GM19397 (cell line): ENCODE data around the gene IFIT3.
A peak's percentile ranks its signal among the peaks of the same experiment; 100 is the strongest.
"Not testable (repeated sequence)": the region's sequence is repeated elsewhere in the genome, so short reads cannot be mapped to it uniquely, and the experiment has no call there.

Experiments used
- ATAC-seq: cut with Tn5 transposase; IDR thresholded peaks from one replicate; pipeline ENCODE4 v1.9.1; 2021; ENCODE audit warnings: mild to moderate bottlenecking, moderate library complexity; ENCODE audit not compliant: unreplicated experiment

The IFIT3 gene, protein sequence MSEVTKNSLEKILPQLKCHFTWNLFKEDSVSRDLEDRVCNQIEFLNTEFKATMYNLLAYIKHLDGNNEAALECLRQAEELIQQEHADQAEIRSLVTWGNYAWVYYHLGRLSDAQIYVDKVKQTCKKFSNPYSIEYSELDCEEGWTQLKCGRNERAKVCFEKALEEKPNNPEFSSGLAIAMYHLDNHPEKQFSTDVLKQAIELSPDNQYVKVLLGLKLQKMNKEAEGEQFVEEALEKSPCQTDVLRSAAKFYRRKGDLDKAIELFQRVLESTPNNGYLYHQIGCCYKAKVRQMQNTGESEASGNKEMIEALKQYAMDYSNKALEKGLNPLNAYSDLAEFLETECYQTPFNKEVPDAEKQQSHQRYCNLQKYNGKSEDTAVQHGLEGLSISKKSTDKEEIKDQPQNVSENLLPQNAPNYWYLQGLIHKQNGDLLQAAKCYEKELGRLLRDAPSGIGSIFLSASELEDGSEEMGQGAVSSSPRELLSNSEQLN

GRCh38 chr10:89327803-89328441, at the start of gene IFIT3:
Gene IFIT3, plus strand, starts transcription at chr10:89327997. Its CDS starts 77 bp downstream, at chr10:89328074.
- no peak for ATAC-seq

- no peak for ATAC-seq
Measured at GRCh38 chr10:89278034-89278535, 49.7 kb upstream of the IFIT3 start.

- ATAC-seq: no peak
Measured at GRCh38 chr10:89278900-89279392, 48.9 kb upstream of the IFIT3 start.

- ATAC-seq: no peak
Measured at GRCh38 chr10:89279421-89279869, 48.4 kb upstream of the IFIT3 start.

DNA sequence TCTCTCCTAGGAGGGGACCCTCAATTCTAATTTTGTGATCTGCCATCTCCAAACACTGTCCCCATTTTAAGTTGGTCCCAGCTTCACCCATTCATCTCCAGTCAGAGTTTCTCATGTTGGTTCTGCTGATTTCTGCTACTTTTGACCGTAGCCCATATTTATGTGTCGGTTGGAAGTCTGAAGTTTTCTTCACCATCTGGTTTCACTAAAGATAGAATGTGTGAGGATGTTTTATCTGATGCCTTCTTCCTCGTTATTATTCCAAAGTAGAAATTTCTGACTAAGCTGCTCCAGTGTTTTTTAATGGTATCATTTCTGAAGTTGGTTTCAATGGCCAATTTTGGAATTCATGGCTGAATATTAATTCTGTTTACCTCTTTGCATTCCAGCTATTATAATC, 47.3 kb upstream of the IFIT3 start:
- ATAC-seq: no peak

DNA sequence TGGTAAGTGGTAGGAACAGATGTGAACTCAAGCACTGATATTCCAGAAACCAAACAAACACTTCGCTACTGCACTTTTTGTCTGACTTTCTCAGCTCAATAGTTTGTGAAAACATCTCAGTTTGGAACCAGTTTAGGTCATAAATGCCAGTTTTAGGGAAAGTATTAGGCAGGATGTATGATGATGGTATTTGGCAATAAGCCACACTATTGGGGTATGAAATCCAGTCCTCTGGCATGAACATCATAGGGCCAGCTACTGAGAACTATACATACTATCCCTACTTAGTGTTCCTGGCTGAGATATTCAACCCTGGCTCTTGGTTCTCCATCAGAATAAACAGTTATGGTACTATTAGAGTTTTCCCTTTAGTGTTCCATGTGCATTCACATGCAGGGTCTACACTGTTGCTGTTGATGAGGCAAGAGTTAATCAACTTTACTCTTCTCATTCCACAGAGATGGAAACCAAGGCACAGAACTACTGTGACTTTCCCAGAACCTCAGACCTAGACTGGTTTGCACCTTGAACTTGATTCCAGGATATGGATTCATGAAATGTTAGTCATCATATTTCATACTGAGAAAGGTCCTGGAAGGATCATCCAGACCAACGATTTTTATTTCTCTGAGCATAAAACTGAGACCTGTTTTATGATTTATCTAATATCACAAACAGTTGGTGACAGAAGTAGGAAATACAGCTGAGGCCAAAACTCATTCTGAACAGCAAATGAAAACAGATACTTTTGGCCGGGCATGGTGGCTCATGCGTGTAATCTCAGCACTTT, 46.0 kb upstream of the IFIT3 start:
- no peak for ATAC-seq

- no peak for ATAC-seq
Measured at GRCh38 chr10:89283025-89283935, 44.5 kb upstream of the IFIT3 start.

DNA sequence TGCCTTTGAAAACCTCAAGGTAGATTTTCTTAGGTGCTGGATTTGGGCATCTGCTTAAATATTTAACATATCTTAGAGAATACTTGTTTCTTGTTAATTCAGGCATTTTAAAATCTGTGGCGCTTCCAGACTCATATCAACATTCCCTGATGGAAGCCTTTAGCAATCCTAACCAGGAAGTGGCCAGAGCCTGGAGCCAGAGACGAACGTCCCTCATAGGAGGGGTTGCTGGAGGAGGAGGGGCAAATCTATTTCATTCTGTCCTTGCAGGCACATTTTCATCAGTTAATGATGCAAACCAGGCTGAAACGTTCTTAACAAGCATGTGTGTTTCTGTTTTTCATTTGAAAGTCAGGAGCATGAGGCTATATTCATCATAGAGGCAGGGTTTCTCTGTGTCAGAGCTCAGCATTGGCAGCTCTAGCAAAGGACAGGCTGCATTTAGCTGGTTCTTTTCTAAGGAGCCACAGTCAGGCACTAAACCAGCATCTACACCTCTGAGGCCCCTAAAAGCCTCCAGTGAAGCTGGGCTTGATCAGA, 43.8 kb upstream of the IFIT3 start:
- ATAC-seq: no peak

GRCh38 chr10:89284711-89285110, 43.1 kb upstream of the IFIT3 start:
- not testable (repeated sequence) for ATAC-seq

- not testable (repeated sequence) for ATAC-seq
Measured at GRCh38 chr10:89285303-89285702, 42.5 kb upstream of the IFIT3 start.

GRCh38 chr10:89294721-89295239, 33.0 kb upstream of the IFIT3 start:
- no peak for ATAC-seq

DNA sequence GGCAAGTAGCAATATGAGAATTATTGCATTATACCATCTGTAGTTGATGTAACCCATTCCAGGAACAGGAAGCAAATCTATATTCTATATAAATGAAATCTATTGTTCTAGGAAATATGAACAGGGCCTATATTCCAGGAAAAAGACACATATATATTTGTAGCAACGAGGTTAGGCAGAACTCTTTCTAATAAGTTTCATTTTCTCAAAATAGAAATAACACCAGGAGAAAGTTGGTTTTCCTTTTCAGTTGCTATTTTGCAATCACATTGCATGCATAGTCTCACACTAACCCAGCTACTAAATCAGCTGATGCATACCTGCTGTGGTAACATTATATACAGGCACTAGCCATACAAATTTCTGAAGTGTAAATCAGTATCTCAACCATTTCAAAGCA, 32.2 kb upstream of the IFIT3 start:
- no peak for ATAC-seq

DNA sequence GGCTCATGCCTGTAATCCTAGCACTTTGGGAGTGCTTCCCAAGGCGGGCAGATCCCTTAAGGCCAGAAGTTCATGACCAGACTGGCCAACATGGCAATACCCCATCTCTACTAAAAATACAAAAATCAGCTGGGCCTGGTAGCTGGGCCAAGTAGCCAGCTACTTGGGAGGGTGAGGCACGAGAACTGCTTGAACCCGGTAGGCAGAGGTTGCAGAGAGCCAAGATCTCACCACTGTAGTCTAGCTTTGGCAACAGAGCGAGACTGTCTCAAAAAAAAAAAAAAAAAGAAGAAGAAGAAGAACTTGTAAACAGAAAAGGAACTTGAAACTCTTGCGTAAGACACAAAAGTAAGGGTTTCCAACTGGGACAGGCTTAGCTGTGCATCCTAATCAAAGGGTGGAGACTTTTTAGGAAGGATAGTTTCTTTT, 31.6 kb upstream of the IFIT3 start:
- ATAC-seq: no peak

DNA sequence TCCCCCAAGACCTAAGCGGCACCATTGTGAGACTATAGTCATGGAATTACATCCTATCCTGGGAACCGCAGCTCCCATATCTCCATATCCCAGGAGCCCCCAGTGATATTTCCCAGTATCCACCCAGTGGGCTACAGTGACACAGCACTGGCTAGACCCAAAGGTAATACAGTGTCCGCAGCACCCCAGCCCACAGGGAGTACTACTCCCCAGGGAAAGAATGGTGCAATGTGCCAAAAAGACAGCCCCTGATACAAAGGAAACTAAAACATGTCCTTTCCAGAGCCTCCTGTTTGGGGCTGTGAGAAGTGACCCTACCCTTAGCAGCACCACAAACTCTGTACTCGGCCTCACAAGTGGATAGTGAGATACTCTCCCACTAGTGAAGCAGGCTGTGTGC, 30.4 kb upstream of the IFIT3 start:
- no peak for ATAC-seq

GRCh38 chr10:89297791-89298190, 30.0 kb upstream of the IFIT3 start:
- no peak for ATAC-seq

DNA sequence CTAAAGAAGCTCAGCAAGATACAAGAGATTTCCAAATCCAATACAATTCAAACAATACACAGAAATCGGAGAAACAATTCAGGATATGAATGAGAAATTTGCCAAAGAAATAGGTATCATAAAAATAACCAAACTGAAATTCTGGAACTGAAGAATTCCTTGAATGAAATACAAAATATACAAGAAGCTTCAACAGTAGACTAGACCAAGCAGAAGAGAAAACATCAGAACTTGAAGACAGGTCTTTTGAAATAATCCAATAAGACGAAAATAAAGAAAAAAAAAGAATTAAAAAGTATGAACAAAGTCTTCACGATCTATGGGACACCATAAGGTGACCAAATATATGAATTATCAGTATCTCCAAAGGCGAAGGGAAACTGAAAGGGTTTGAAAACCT, 28.8 kb upstream of the IFIT3 start:
- ATAC-seq: no peak

DNA sequence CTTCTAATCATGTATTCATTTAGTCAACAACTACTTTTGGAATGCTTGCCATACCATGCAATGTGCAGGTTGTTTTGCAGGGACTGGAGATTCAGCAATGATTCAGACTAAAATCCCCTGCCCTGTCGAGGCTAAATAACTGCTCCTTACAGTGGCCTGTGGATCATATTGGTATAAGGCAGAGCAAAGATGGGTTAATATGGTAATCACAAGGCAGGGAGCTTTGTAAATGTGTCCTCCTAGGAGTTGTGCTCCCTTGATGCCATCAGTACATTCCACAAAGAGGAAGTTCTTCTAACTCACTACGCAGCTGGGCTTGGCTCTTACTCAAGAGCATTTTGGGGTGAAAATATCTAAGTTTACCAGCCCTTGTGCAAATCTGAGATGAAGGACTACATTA, 26.6 kb upstream of the IFIT3 start:
- ATAC-seq: no peak

DNA sequence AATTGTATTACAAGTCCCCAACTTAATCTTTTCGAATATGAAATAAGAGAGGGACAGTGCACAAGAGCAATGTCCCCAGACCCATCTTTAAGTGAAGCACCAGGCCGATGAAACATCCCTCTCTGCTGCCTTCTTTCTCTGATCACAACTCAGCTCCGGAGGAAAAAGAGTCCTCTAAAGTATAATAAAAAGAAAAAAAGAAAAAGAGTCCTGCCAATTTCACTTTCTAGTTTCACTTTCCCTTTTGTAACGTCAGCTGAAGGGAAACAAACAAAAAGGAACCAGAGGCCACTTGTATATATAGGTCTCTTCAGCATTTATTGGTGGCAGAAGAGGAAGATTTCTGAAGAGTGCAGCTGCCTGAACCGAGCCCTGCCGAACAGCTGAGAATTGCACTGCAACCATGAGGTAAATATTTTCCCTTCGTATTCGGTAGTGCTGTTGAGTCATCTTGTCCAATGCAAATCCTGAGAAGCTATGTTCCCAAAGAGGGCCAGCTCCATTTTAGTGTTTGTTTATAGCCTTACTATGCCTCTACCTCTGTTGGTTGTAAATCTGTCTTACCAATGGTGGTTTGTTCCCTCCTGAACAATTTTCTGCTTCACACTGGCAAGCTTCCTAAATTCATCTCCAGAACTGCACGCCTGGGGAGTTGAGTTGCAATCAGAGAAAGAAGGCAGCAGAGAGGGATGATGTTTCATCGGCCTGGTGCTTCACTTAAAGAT, 25.9 kb upstream of the IFIT3 start, which contains the start of gene IFIT2:
Gene IFIT2, plus strand, starts transcription at position 326 of the 725 bp plus-strand sequence. Its CDS starts 78 bp downstream, at position 404.
- ATAC-seq: peak; percentile 67

DNA sequence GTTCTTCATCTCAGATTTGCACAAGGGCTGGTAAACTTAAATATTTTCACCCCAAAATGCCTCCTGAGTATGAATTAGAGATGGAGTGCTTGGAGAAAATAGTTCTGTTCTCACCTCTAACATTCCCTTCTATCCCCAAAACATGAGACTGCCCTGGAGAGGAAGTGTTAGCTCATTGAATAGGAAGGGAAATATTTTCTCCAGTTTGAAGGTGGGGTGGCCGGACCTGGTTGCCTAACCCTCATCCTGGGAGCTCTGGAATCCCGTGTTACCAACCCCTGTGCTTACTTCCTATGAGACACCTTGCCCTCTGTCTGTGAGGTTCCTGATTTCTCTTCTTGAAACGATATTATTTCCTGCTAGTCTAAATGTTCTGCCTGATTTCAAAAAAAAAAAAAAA, 25.2 kb upstream of the IFIT3 start:
- no peak for ATAC-seq
